Choroid plexus epithelial cell (primary cell): ENCODE measurements around the gene POLN.

Experiments used
- DNase-seq: peaks from one replicate; pipeline ENCODE4 v3.0.0-alpha.2; 2010; ENCODE audit warnings: low read depth
- H3K4me3 ChIP-seq: 2 replicates; pipeline ENCODE4 v1.5.1; 2011; ENCODE audit warnings: low read depth, mild to moderate bottlenecking, control low read depth, low read length, moderate library complexity
- TF ChIP-seq, protein P1 (sequence below): conservative IDR thresholded peaks from 2 replicates; pipeline ENCODE4 v1.5.1; 2011; ENCODE audit warnings: low read depth, mild to moderate bottlenecking, control low read depth, inconsistent platforms, low read length, moderate library complexity

The POLN gene

DNA sequence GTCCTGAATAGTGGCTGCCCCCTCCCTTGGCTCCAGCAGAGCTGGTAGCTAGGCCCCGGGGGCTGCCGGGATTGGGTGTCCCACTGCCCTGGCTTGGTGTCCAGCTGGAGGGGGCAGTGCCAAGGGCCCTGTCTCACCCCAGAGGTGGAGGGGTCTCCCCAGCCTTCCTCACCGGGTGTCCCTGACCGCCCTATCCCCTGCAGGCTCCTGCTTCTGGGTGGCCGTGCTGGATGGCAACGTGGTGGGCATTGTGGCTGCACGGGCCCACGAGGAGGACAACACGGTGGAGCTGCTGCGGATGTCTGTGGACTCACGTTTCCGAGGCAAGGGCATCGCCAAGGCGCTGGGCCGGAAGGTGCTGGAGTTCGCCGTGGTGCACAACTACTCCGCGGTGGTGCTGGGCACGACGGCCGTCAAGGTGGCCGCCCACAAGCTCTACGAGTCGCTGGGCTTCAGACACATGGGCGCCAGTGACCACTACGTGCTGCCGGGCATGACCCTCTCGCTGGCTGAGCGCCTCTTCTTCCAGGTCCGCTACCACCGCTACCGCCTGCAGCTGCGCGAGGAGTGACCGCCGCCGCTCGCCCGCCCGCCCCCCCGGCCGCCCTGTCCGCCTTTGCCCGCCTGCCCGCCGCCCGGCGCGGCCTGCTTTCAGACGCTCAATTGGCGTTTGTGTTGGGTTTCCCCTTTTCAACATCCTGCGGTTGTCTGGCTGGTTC, 178.2 kb downstream of the POLN start:
- no peak overlapping the region for H3K4me3 ChIP-seq
- no peak for DNase-seq
- TF ChIP-seq, protein P1, sequence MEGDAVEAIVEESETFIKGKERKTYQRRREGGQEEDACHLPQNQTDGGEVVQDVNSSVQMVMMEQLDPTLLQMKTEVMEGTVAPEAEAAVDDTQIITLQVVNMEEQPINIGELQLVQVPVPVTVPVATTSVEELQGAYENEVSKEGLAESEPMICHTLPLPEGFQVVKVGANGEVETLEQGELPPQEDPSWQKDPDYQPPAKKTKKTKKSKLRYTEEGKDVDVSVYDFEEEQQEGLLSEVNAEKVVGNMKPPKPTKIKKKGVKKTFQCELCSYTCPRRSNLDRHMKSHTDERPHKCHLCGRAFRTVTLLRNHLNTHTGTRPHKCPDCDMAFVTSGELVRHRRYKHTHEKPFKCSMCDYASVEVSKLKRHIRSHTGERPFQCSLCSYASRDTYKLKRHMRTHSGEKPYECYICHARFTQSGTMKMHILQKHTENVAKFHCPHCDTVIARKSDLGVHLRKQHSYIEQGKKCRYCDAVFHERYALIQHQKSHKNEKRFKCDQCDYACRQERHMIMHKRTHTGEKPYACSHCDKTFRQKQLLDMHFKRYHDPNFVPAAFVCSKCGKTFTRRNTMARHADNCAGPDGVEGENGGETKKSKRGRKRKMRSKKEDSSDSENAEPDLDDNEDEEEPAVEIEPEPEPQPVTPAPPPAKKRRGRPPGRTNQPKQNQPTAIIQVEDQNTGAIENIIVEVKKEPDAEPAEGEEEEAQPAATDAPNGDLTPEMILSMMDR, result no peak

DNA sequence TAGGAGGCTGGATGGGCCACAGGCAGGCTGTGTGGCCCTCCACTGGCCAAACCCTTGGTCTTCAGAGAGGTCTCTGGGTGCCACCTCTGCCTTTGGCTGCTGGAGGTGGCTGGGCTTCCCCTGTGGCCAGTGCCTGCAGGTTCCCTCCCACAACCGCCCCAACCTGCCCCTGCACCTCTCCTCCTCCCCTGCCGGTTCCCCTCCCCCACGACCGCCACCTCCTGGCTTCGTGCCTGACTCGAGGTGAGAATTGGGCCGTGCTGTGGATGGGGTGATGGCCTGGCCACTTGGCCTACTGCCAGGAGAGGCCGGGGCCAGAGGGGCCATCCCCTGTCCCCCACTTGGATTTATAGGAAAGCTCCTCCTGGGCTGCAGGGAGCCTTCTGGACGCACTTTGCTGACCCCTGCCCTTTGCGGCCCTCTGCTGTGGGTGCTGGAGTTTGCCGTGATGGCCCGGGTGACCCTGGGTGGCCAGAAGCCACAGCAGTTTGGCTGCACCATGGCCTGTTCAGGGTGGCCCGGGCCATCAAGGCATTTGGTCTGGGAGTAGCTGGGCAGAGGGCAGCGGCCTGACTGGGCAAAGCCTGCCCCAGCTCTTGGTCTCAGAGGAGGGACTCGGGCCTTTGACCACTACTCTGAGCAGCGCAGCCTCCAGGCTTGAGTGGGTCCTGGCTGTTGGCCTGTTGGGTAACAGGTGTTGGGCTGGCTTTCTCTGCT, 179.0 kb downstream of the POLN start:
- no peak overlapping the region for H3K4me3 ChIP-seq
- TF ChIP-seq, protein P1, result no peak
- DNase-seq, result no peak

DNA sequence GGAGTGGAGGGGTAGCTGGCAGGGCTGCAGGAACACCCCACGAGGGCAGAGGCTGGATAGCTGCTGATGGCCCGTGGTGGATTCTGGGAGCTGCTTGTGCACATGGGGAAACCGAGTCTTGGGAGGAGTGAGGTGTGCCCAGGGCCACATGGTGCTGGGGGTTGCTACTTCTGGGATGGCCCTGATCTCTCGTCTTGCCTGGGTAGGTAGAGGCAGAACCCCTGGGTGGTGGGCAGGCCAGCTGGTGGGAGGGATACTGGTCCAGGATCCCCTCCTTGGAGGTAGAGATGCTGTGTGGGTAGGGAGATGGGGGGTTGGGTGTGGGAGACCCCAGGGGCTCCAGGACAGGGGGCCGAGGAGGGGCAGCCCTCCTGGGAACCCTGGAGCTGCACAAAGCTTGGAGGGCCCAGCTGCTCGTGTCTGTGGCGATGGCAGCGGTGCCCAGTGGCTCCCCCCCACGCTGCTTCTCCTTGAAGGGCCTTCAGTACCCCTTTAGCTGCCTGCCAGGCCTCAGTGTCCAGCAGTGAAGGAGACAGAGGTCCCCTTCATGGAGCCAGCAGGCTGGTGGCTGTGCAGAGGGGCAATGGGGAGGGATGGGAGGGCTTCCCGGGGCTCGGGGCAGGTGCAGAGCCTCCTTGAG, 179.6 kb downstream of the POLN start:
- H3K4me3 ChIP-seq, result no peak overlapping the region
- DNase-seq, result no peak
- TF ChIP-seq, protein P1, result no peak

DNA sequence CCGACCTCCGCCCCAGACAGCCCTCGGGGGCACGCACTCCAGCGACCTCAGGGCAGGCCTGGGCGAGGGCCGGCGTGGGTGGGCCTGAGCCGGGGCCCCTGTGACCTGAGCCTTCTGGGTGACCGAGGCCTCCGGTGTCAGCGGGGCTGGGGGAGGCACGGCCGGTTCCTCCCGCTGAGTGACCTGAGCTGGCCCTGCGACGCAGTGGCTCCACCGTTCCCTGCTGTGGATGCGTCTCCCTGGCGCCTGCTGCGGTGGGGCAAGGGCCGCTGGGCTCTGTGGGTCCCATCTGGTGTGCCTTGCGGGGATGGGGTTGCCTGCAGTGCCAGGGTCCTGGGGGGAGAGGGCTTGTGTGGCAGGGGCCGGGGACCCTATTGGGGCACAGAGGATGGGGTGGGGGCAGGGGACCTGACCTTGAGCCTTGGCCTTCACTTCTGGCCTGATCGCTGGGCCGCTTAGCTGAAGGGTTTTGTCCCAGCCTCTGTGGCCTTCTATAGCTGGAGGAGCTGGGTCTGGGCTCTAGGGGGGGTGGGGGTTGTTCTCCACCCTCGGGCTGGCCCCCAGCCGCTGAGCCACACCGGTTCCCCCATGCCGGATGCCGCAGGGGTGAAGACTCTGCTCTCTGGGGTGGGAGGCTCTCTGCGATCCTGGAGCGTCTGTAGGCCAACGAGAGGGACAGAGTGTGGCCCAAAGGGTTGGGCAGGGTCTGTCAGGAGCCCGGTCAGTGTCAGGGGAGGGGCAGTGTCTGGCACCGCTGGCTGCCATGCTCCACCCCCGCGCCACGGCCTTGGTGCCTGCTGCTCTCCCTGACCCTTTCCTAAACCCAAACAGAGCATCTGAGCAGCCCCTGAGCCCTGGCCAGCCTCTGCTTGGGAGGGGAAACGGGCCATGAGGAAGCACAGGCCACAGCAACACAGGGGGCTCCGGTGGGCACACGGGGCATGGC, 180.5 kb downstream of the POLN start:
- H3K4me3 ChIP-seq, result no peak overlapping the region
- DNase-seq, result no peak
- TF ChIP-seq, protein P1, result no peak

DNA sequence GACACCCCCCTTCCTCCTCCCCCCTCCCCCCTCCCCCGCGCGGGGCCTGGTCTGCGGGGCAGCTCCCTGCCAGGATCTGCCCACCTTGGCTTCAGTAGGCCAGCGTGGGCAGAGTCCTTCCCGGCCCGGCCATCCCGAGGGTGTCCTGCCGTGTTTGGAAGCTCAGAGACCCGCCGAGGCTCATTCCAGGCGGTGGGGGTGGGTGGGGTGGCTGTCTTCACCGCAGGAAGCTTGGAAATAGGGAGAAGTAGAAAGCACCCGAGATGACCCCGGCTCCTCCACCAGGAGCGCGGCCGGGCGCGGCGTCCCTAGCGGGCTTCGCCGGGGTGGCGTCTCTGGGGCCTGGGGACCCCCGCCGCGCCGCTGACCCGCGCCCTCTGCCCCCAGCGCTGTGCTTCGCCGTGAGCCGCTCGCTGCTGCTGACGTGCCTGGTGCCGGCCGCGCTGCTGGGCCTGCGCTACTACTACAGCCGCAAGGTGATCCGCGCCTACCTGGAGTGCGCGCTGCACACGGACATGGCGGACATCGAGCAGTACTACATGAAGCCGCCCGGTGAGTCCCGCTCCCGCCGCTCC, 181.2 kb downstream of the POLN start:
- TF ChIP-seq, protein P1, result no peak
- H3K4me3 ChIP-seq, result no peak overlapping the region
- DNase-seq, result no peak
